DMS79 (cell line): ENCODE results near the gene ACTR1A.
A peak's percentile ranks its signal among the peaks of the same experiment; 100 is the strongest.
"Not testable (repeated sequence)": the region's sequence is repeated elsewhere in the genome, so short reads cannot be mapped to it uniquely, and the experiment has no call there.

Source experiments
- DNase-seq: peaks from one replicate; lab custom pipeline; 2025; lab: John Stamatoyannopoulos, UW

The ACTR1A gene

GRCh38 chr10:102514487-102515311 is 12.2 kb upstream of the ACTR1A start:
- no peak for DNase-seq

GRCh38 chr10:102511583-102512274 is 9.2 kb upstream of the ACTR1A start:
- DNase-seq = no peak

- DNase-seq = no peak
These were observed 6.9 kb upstream of the ACTR1A start for GRCh38 chr10:102509387-102509786.

GRCh38 chr10:102508506-102508905 is 6.0 kb upstream of the ACTR1A start:
- no peak for DNase-seq

- no peak for DNase-seq
These were observed 5.0 kb upstream of the ACTR1A start for GRCh38 chr10:102507521-102507920.

GRCh38 chr10:102505462-102506115 is 3.1 kb upstream of the ACTR1A start:
- DNase-seq = peak; percentile 62

- DNase-seq = no peak
These were observed 2.4 kb upstream of the ACTR1A start for GRCh38 chr10:102504976-102505300.

- DNase-seq = no peak
These were observed 1.9 kb upstream of the ACTR1A start for GRCh38 chr10:102504179-102504975.

GRCh38 chr10:102503264-102504178 is 1.0 kb upstream of the ACTR1A start, which contains the start of gene SUFU:
TSS of gene SUFU (plus strand) at chr10:102503972. CDS start at chr10:102504153, 181 bp downstream.
- peak; percentile 74 for DNase-seq

GRCh38 chr10:102502029-102502336 is 529 bp downstream of the ACTR1A start:
- DNase-seq = peak; percentile 79

GRCh38 chr10:102501201-102502028 is 1.1 kb downstream of the ACTR1A start:
- DNase-seq = no peak

- not testable (repeated sequence) for DNase-seq
These were observed 1.8 kb downstream of the ACTR1A start for GRCh38 chr10:102500686-102501085.

GRCh38 chr10:102499356-102499755 is 3.2 kb downstream of the ACTR1A start:
- no peak for DNase-seq

- no peak for DNase-seq
These were observed 5.0 kb downstream of the ACTR1A start for GRCh38 chr10:102497545-102497944.

- DNase-seq = no peak
These were observed 8.7 kb downstream of the ACTR1A start for GRCh38 chr10:102493771-102494170.

GRCh38 chr10:102492983-102493382 is 9.5 kb downstream of the ACTR1A start:
- DNase-seq = no peak

GRCh38 chr10:102492344-102492939 is 10.1 kb downstream of the ACTR1A start:
- DNase-seq = no peak

- no peak for DNase-seq
These were observed 11.4 kb downstream of the ACTR1A start for GRCh38 chr10:102491136-102491535.

GRCh38 chr10:102485093-102485784 is 17.3 kb downstream of the ACTR1A start:
- no peak for DNase-seq
